Parietal lobe (tissue), 1 donor: Measurements from ENCODE around the gene PRR27. TPM values are rescaled to one million over a fixed set of nuclear protein-coding genes. Genes with fewer than 3 reads are reported as not detected.

Experiments used
- total RNA-seq: library from RNA; depleted of rRNA; stranded (reverse); fragments of >200 nt; gene quantifications from one replicate; pipeline ENCODE4 v1.2.3, GENCODE V29; 2014

The PRR27 gene
- total RNA-seq: not detected

DNA sequence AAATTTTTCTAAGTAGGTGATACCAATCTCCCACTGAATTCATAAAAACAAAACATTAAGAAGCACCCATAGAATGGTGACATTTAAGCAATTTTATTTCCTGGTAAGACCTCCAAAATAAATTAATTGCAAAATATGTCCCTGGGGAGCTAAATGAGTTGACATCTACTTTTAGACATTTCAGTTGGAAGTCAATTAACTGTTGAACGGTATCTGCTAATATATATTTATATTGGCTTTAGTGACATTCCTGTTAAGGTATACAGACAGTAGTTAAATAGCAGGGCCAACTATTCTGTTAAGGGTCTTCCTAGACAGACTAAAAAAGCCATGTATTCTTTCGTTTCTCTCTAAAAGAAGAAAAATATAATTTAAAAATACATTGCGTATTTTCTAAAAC, at the start of gene PRR27:
Gene PRR27 (plus strand): TSS at position 301 of the 400 bp plus-strand sequence. CDS start 139 bp downstream, outside the sequence.

GRCh38 chr4:70195425-70195824, 41.4 kb downstream of the PRR27 start, which contains the start of gene ODAM:
Gene ODAM, plus strand, starts transcription at chr4:70195725. Its CDS starts 819 bp downstream, at chr4:70196544.

Other genes with a start within 250 kb of the PRR27 start
- gene CSN1S1, start 223.2 kb upstream of the PRR27 start, total RNA-seq: not detected
- not detected for gene CSN2, start 188.5 kb upstream of the PRR27 start, total RNA-seq
- gene STATH, start 158.3 kb upstream of the PRR27 start, total RNA-seq: not detected
- not detected for gene HTN3, start 125.8 kb upstream of the PRR27 start, total RNA-seq
- not detected for gene HTN1, start 103.8 kb upstream of the PRR27 start, total RNA-seq
- gene ODAM, start 41.5 kb downstream of the PRR27 start, total RNA-seq: not detected
- not detected for gene FDCSP, start 71.9 kb downstream of the PRR27 start, total RNA-seq
- gene CSN3, start 88.4 kb downstream of the PRR27 start, total RNA-seq: not detected
- not detected for gene CABS1, start 180.7 kb downstream of the PRR27 start, total RNA-seq
- not detected for gene SMR3A, start 206.5 kb downstream of the PRR27 start, total RNA-seq
- not detected for gene SMR3B, start 228.9 kb downstream of the PRR27 start, total RNA-seq
- gene OPRPN, start 243.7 kb downstream of the PRR27 start, total RNA-seq: not detected